Hepatocyte (in vitro differentiated cells): ENCODE data around the gene CD19. TPM values are rescaled to one million over a fixed set of nuclear protein-coding genes. Genes with fewer than 3 reads are reported as not detected.

Experiments
- DNase-seq: peaks from one replicate; pipeline ENCODE4 v3.0.0-alpha.2; 2016; ENCODE audit warnings: low spot score
- H2AFZ ChIP-seq: fragments of 200-600 bp; sonication (generic); 2 replicates; pipeline ENCODE4 v1.6.0; 2016; ENCODE audit warnings: antibody characterized with exemption, mild to moderate bottlenecking
- H3K27ac ChIP-seq: fragments of 200-600 bp; sonication (generic); 2 replicates; pipeline ENCODE4 v1.5.1; 2016; ENCODE audit warnings: mild to moderate bottlenecking
- H3K27me3 ChIP-seq: fragments of 200-600 bp; sonication (generic); 2 replicates; pipeline ENCODE4 v1.6.1; 2016
- H3K36me3 ChIP-seq: fragments of 200-600 bp; sonication (generic); replicated peaks from 2 replicates; pipeline ENCODE4 v1.5.1; 2016; ENCODE audit warnings: low read depth; ENCODE audit not compliant: insufficient read depth
- H3K4me1 ChIP-seq: fragments of 200-600 bp; sonication (generic); 2 replicates; pipeline ENCODE4 v1.5.1; 2016; ENCODE audit warnings: mild to moderate bottlenecking, moderate library complexity; ENCODE audit not compliant: insufficient read depth
- H3K4me2 ChIP-seq: fragments of 200-600 bp; sonication (generic); 2 replicates; pipeline ENCODE4 v1.6.0; 2016
- H3K4me3 ChIP-seq: fragments of 200-600 bp; sonication (generic); 2 replicates; pipeline ENCODE4 v1.5.1; 2016; ENCODE audit warnings: mild to moderate bottlenecking
- H3K79me2 ChIP-seq: fragments of 200-600 bp; sonication (generic); 2 replicates; pipeline ENCODE4 v1.6.0; 2017; ENCODE audit warnings: mild to moderate bottlenecking
- H3K9me2 ChIP-seq: fragments of 200-600 bp; sonication (generic); replicated peaks from 2 replicates; pipeline ENCODE4 v1.6.0; 2017; ENCODE audit warnings: mild to moderate bottlenecking; ENCODE audit not compliant: insufficient read depth
- H3K9me3 ChIP-seq: fragments of 200-600 bp; sonication (generic); 2 replicates; pipeline ENCODE4 v1.5.1; 2016; ENCODE audit warnings: low read depth, mild to moderate bottlenecking
- H4K20me1 ChIP-seq: fragments of 200-600 bp; sonication (generic); 2 replicates; pipeline ENCODE4 v1.6.0; 2016; ENCODE audit warnings: mild to moderate bottlenecking; ENCODE audit not compliant: insufficient read depth, poor library complexity, severe bottlenecking
- CTCF ChIP-seq: fragments of 200-600 bp; sonication (generic); IDR thresholded peaks from 2 replicates; pipeline ENCODE4 v1.5.1; 2016; ENCODE audit warnings: antibody characterized with exemption, mild to moderate bottlenecking; ENCODE audit not compliant: poor library complexity
- EZH2 ChIP-seq: fragments of 200-600 bp; sonication (generic); IDR thresholded peaks from 2 replicates; pipeline ENCODE4 v1.6.1; 2016; ENCODE audit warnings: antibody characterized with exemption, mild to moderate bottlenecking, borderline replicate concordance
- EZH2phosphoT487 ChIP-seq: fragments of 200-600 bp; sonication (generic); IDR thresholded peaks from one replicate; pipeline ENCODE4 v1.6.1; 2018; ENCODE audit warnings: antibody characterized with exemption, mild to moderate bottlenecking, low read depth, moderate library complexity; ENCODE audit not compliant: unreplicated experiment, severe bottlenecking
- WGBS: methylation state at CpG from one replicate; pipeline ENCODE4 v1.1.6; 2016; ENCODE audit warnings: low lambda C conversion rate; ENCODE audit errors: missing lambda C conversion rate; 5-methylcytosine and 5-hydroxymethylcytosine counted together
- polyA plus RNA-seq: library from polyadenylated mRNA; unstranded; fragments of >200 nt; fragmentation: Nextera tagmentation; extraction: Ambion mirVana; gene quantifications from 2 replicates; pipeline ENCODE4 v1.2.1, GENCODE V29; 2016
- total RNA-seq: library from RNA; depleted of rRNA; stranded (reverse); fragments of >200 nt; gene quantifications from 2 replicates; pipeline ENCODE4 v1.2.3, GENCODE V29; 2014

CD19 gene
- total and polyA plus RNA-seq, 2 experiments from 2014 or later, result not detected

- no peaks in the 10 kb centered on the region for H4K20me1 ChIP-seq
- no peaks in the 10 kb centered on the region for H3K4me1 ChIP-seq
- no peaks in the 10 kb centered on the region for H3K9me3 ChIP-seq
- H3K27ac ChIP-seq, result no peak overlapping the region
- no peaks in the 10 kb centered on the region for H3K9me2 ChIP-seq
- H2AFZ ChIP-seq, result no peak overlapping the region
- H3K4me3 ChIP-seq, result no peak overlapping the region
- H3K36me3 ChIP-seq, result no peaks in the 10 kb centered on the region
- DNase-seq, result no peak
- H3K4me2 ChIP-seq, result no peak overlapping the region
- no peaks in the 10 kb centered on the region for H3K27me3 ChIP-seq
- 85% methylated on average over 19 of the region's 19 CpGs for WGBS
- H3K79me2 ChIP-seq, result no peaks in the 10 kb centered on the region
- TF ChIP-seq CTCF (no peak), EZH2 (no peak), EZH2phosphoT487 (no peak)
Measured at GRCh38 chr16:28910086-28911031, 21.4 kb upstream of the CD19 start.

GRCh38 chr16:28912558-28912957, 19.2 kb upstream of the CD19 start:
- no peaks in the 10 kb centered on the region for H3K9me2 ChIP-seq
- no peak overlapping the region for H2AFZ ChIP-seq
- 96% methylated on average over 11 of the region's 12 CpGs for WGBS
- no peaks in the 10 kb centered on the region for H4K20me1 ChIP-seq
- H3K4me2 ChIP-seq, result no peak overlapping the region
- no peaks in the 10 kb centered on the region for H3K36me3 ChIP-seq
- no peaks in the 10 kb centered on the region for H3K4me1 ChIP-seq
- no peaks in the 10 kb centered on the region for H3K27me3 ChIP-seq
- no peak overlapping the region for H3K27ac ChIP-seq
- H3K9me3 ChIP-seq, result no peaks in the 10 kb centered on the region
- TF ChIP-seq EZH2 (no peak), CTCF (no peak), EZH2phosphoT487 (no peak)
- no peak for DNase-seq
- no peak overlapping the region for H3K4me3 ChIP-seq
- H3K79me2 ChIP-seq, result no peaks in the 10 kb centered on the region

- Histone ChIP-seq H3K27me3 (no peaks in the 10 kb centered on the region), H3K4me3 (no peak overlapping the region), H3K27ac (no peak overlapping the region), H4K20me1 (no peaks in the 10 kb centered on the region), H2AFZ (no peak overlapping the region), H3K79me2 (no peaks in the 10 kb centered on the region), H3K9me2 (no peaks in the 10 kb centered on the region), H3K9me3 (no peaks in the 10 kb centered on the region), H3K36me3 (no peaks in the 10 kb centered on the region), H3K4me2 (no peak overlapping the region), H3K4me1 (no peaks in the 10 kb centered on the region)
- DNase-seq, result no peak
- no peak for TF ChIP-seq EZH2
- no peak for TF ChIP-seq CTCF
- no peak for TF ChIP-seq EZH2phosphoT487
- 95% methylated on average over 27 of the region's 29 CpGs for whole genome bisulfite sequencing
Measured at GRCh38 chr16:28913946-28914724, 17.6 kb upstream of the CD19 start.
